ENCODE measurements around the gene STAB1. TPM values are rescaled to one million over a fixed set of nuclear protein-coding genes. Genes with fewer than 3 reads are reported as not detected.

STAB1 gene
- total and polyA plus RNA-seq, 2 of the 13 experiments (the other 11 are each of a cell fraction or from before 2014, with no cell fraction given): 0.09 to 0.34 TPM

- TF ChIP-seq KLF16 (CRISPR knock-in tag; IDR thresholded peaks at IDR 0.05) (peak in 1 of 2 experiments; percentile 94; a peak in 2 of 4 replicates), MYC (CRISPR knock-in tag; IDR thresholded peaks at IDR 0.05; ENCODE audit: borderline replicate concordance) (peak; percentile 93), ZNF724P (CRISPR knock-in tag; IDR thresholded peaks at IDR 0.05; ENCODE audit: borderline replicate concordance) (peak; percentile 88), TCF7L2 (IDR thresholded peaks at IDR 0.05; ENCODE audit: low read depth, low read length) (no peak), NFKBIZ (CRISPR knock-in tag; IDR thresholded peaks at IDR 0.05) (no peak; the same call in none of the 2 replicates), ATF7 (IDR thresholded peaks at IDR 0.05) (no peak), ATF7 (CRISPR knock-in tag; IDR thresholded peaks at IDR 0.05) (no peak), CBX1 (IDR thresholded peaks at IDR 0.05; ENCODE audit: low read depth) (no peak), FIP1L1 (IDR thresholded peaks at IDR 0.05; ENCODE audit: borderline replicate concordance, insufficient read depth, low read depth, low read length) (peak; percentile 94; the same call in 1 of the 2 replicates), GATA4 (IDR thresholded peaks at IDR 0.05; ENCODE audit: borderline replicate concordance, low read depth) (peak; percentile 65; the same call in 1 of the 2 replicates), NCOR1 (IDR thresholded peaks at IDR 0.05; ENCODE audit: borderline replicate concordance, low read length) (no peak), ZNF329 (CRISPR knock-in tag; IDR thresholded peaks at IDR 0.05; ENCODE audit: low read depth) (no peak), ZNF44 (CRISPR knock-in tag; IDR thresholded peaks at IDR 0.05) (no peak), ZNF20 (CRISPR knock-in tag; IDR thresholded peaks at IDR 0.05) (no peak), ZNF547 (CRISPR knock-in tag; IDR thresholded peaks at IDR 0.05) (peak; percentile 93), ZNF292 (CRISPR knock-in tag; IDR thresholded peaks at IDR 0.05; ENCODE audit: borderline replicate concordance, low read depth) (no peak), ZNF772 (CRISPR knock-in tag; IDR thresholded peaks at IDR 0.05) (peak; percentile 94), MTF1 (CRISPR knock-in tag; IDR thresholded peaks at IDR 0.05) (0 out of 2 replicates have a peak, but pooled peaks have one; percentile 32)
- TF ChIP-seq, protein P1, sequence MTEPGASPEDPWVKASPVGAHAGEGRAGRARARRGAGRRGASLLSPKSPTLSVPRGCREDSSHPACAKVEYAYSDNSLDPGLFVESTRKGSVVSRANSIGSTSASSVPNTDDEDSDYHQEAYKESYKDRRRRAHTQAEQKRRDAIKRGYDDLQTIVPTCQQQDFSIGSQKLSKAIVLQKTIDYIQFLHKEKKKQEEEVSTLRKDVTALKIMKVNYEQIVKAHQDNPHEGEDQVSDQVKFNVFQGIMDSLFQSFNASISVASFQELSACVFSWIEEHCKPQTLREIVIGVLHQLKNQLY (CRISPR knock-in tag; IDR thresholded peaks at IDR 0.05): 0 out of 2 replicates have a peak, but pooled peaks have one; percentile 54
- TF ChIP-seq, protein P2, sequence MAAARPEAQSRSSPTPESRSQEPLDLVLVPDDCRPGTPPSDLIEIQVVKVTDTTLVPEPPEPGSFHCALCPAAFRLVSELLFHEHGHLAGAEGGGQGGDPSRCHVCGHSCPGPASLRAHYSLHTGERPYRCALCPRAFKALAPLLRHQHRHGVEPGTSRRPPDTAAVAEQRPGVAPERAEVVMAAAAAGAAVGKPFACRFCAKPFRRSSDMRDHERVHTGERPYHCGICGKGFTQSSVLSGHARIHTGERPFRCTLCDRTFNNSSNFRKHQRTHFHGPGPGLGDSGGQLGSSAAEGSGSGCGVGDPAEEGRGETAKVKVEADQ (CRISPR knock-in tag; IDR thresholded peaks at IDR 0.05; ENCODE audit: borderline replicate concordance): peak; percentile 80; the same call in 1 of the 2 replicates
- TF ChIP-seq, protein P3, sequence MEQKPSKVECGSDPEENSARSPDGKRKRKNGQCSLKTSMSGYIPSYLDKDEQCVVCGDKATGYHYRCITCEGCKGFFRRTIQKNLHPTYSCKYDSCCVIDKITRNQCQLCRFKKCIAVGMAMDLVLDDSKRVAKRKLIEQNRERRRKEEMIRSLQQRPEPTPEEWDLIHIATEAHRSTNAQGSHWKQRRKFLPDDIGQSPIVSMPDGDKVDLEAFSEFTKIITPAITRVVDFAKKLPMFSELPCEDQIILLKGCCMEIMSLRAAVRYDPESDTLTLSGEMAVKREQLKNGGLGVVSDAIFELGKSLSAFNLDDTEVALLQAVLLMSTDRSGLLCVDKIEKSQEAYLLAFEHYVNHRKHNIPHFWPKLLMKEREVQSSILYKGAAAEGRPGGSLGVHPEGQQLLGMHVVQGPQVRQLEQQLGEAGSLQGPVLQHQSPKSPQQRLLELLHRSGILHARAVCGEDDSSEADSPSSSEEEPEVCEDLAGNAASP (CRISPR knock-in tag; IDR thresholded peaks at IDR 0.05; ENCODE audit: borderline replicate concordance): peak; percentile 17
These were observed 41.4 kb downstream of the STAB1 start, which contains the start of gene UQCC5 (continued) for GRCh38 chr3:52536369-52537164.

Measured in HepG2 (cell line).